IMR-90 (cell line): Measurements from ENCODE around the gene XPNPEP2. TPM values are rescaled to one million over a fixed set of nuclear protein-coding genes. Genes with fewer than 3 reads are reported as not detected.

Experiments used
- ATAC-seq: fragments of 200-7000 bp; cut with Tn5 transposase; 2 replicates; pipeline ENCODE4 v1.9.1; 2020; ENCODE audit warnings: low read depth, mild to moderate bottlenecking, moderate library complexity
- BruUV-seq: library from RNA; stranded (reverse); fragments of 400-500 nt; replicated peaks from 2 replicates; lab custom pipeline; 2021; lab: Mats Ljungman, UMichigan
- CTCF ChIA-PET: fragments of 300-600 bp; formaldehyde crosslinking; extraction: SDS; loops from one replicate; lab custom pipeline; 2021; ENCODE audit warnings: antibody characterized with exemption; lab: Yijun Ruan, JAX
- POLR2A ChIA-PET: fragments of 300-600 bp; sonication (Branson Sonifier 250); formaldehyde crosslinking; loops from one replicate; lab custom pipeline; 2022; ENCODE audit warnings: antibody characterized with exemption; ENCODE audit not compliant: unreplicated experiment; lab: Charles Lee
- DNase-seq: peaks from one replicate; pipeline ENCODE4 v3.0.0; 2013
- H2AFZ ChIP-seq: replicated peaks from 2 replicates; pipeline ENCODE3; 2013; ENCODE audit warnings: low read length, mild to moderate bottlenecking; ENCODE audit not compliant: poor library complexity
- H2AK5ac ChIP-seq: 2 replicates; pipeline ENCODE4 v1.6.1; 2013; ENCODE audit warnings: low read depth, low read length, inconsistent platforms
- H2AK9ac ChIP-seq: replicated peaks from 2 replicates; pipeline ENCODE3; 2013; ENCODE audit warnings: mild to moderate bottlenecking, low read depth, low read length, moderate library complexity; ENCODE audit not compliant: poor library complexity
- H2BK120ac ChIP-seq: 2 replicates; pipeline ENCODE4 v1.6.1; 2013; ENCODE audit warnings: low read depth, low read length, inconsistent platforms
- H2BK15ac ChIP-seq: 3 replicates; pipeline ENCODE4 v1.6.1; 2013; ENCODE audit warnings: low read depth, low read length, inconsistent platforms
- H2BK20ac ChIP-seq: 2 replicates; pipeline ENCODE4 v1.6.1; 2013; ENCODE audit warnings: low read depth, mild to moderate bottlenecking, inconsistent platforms, low read length, moderate library complexity
- H2BK5ac ChIP-seq: 2 replicates; pipeline ENCODE4 v1.6.1; 2013; ENCODE audit warnings: mild to moderate bottlenecking, low read depth, low read length, inconsistent platforms; ENCODE audit not compliant: poor library complexity, severe bottlenecking
- H3K14ac ChIP-seq: replicated peaks from 2 replicates; pipeline ENCODE4 v1.6.1; 2013; ENCODE audit warnings: low read depth, low read length, inconsistent platforms
- H3K18ac ChIP-seq: 2 replicates; pipeline ENCODE4 v1.6.1; 2013; ENCODE audit warnings: low read depth, low read length, control low read depth
- H3K23ac ChIP-seq: 2 replicates; pipeline ENCODE4 v1.6.1; 2013; ENCODE audit warnings: low read depth, low read length, inconsistent platforms
- H3K27ac ChIP-seq: 2 replicates; pipeline ENCODE4 v1.5.1; 2013; ENCODE audit warnings: mild to moderate bottlenecking, control low read depth, low read length; ENCODE audit not compliant: insufficient read depth
- H3K27me3 ChIP-seq: 2 replicates; pipeline ENCODE4 v1.6.1; 2013; ENCODE audit warnings: low read length; ENCODE audit not compliant: control insufficient read depth, insufficient read depth
- H3K36me3 ChIP-seq: 2 replicates; pipeline ENCODE4 v1.6.1; 2013; ENCODE audit warnings: low read length, mixed read lengths; ENCODE audit not compliant: control insufficient read depth, insufficient read depth
- H3K4ac ChIP-seq: 2 replicates; pipeline ENCODE4 v1.6.1; 2013; ENCODE audit warnings: low read depth, low read length, inconsistent platforms
- H3K4me1 ChIP-seq: 2 replicates; pipeline ENCODE4 v1.6.1; 2013; ENCODE audit warnings: low read length, mixed read lengths; ENCODE audit not compliant: control insufficient read depth, insufficient read depth
- H3K4me2 ChIP-seq: 2 replicates; pipeline ENCODE4 v1.6.1; 2013; ENCODE audit warnings: low read depth, mild to moderate bottlenecking, control low read depth, low read length, moderate library complexity
- H3K4me3 ChIP-seq: 2 replicates; pipeline ENCODE4 v1.5.1; 2013; ENCODE audit warnings: low read depth, mild to moderate bottlenecking, control low read depth, low read length, moderate library complexity; ENCODE audit not compliant: insufficient read depth
- H3K56ac ChIP-seq: 2 replicates; pipeline ENCODE4 v1.6.1; 2013; ENCODE audit warnings: low read length, inconsistent platforms; ENCODE audit not compliant: insufficient read depth; ENCODE audit errors: extremely low read depth
- H3K79me1 ChIP-seq, 2 experiments: 2 replicates each; pipeline ENCODE4 v1.6.1; 2013; ENCODE audit warnings: low read length in 2 of 2, inconsistent platforms in 1 of 2, low read depth in 1 of 2
- H3K9ac ChIP-seq: 2 replicates; pipeline ENCODE4 v1.6.1; 2013; ENCODE audit warnings: low read depth, low read length, control low read depth
- H3K9me1 ChIP-seq: 2 replicates; pipeline ENCODE4 v1.6.1; 2013; ENCODE audit warnings: low read length, inconsistent platforms; ENCODE audit not compliant: insufficient read depth
- H3K9me3 ChIP-seq: 2 replicates; pipeline ENCODE4 v1.6.1; 2013; ENCODE audit warnings: low read length; ENCODE audit not compliant: control insufficient read depth, insufficient read depth
- H4K20me1 ChIP-seq: 2 replicates; pipeline ENCODE4 v1.6.1; 2013; ENCODE audit warnings: low read length, inconsistent platforms; ENCODE audit not compliant: insufficient read depth
- H4K5ac ChIP-seq: 2 replicates; pipeline ENCODE4 v1.6.1; 2013; ENCODE audit warnings: mild to moderate bottlenecking, low read depth, low read length, control low read depth
- H4K8ac ChIP-seq, 2 experiments: 2 replicates each; pipeline ENCODE4 v1.6.1; 2013; ENCODE audit warnings: low read depth in 2 of 2, low read length in 2 of 2, control low read depth in 1 of 2, inconsistent platforms in 1 of 2
- H4K91ac ChIP-seq: 2 replicates; pipeline ENCODE4 v1.6.1; 2013; ENCODE audit warnings: low read depth, low read length, inconsistent platforms; ENCODE audit not compliant: insufficient read depth
- CTCF ChIP-seq: conservative IDR thresholded peaks from 2 replicates; pipeline ENCODE4 v1.5.1; 2012; ENCODE audit warnings: mild to moderate bottlenecking, low read depth, low read length, improper control_type of control experiment
- MAZ ChIP-seq: IDR thresholded peaks from 2 replicates; pipeline ENCODE4 v1.6.1; 2012; ENCODE audit warnings: low read depth, mild to moderate bottlenecking, low read length, improper control_type of control experiment, moderate library complexity, borderline replicate concordance
- MXI1 ChIP-seq: IDR thresholded peaks from 2 replicates; pipeline ENCODE4 v1.6.1; 2012; ENCODE audit warnings: low read depth, mild to moderate bottlenecking, low read length, moderate library complexity, borderline replicate concordance
- POLR2A ChIP-seq: IDR thresholded peaks from 2 replicates; pipeline ENCODE4 v1.6.1; 2012; ENCODE audit warnings: mild to moderate bottlenecking, low read depth, low read length
- RAD21 ChIP-seq: IDR thresholded peaks from 2 replicates; pipeline ENCODE4 v1.6.1; 2012; ENCODE audit warnings: low read length, improper control_type of control experiment
- RCOR1 ChIP-seq: IDR thresholded peaks from 2 replicates; pipeline ENCODE4 v1.6.1; 2012; ENCODE audit warnings: mild to moderate bottlenecking, low read length, improper control_type of control experiment; ENCODE audit not compliant: insufficient replicate concordance
- RFX5 ChIP-seq: IDR thresholded peaks from 2 replicates; pipeline ENCODE4 v1.8.0; 2012; ENCODE audit warnings: low read depth, mild to moderate bottlenecking, low read length, moderate library complexity
- WGBS, 2 experiments: methylation state at CpG; one replicate each; pipeline versions ENCODE4 v1.1.5 to v1.1.7; 2013; ENCODE audit warnings: missing lambda C conversion rate in 2 of 2; ENCODE audit not compliant: insufficient read length in 1 of 2; ENCODE audit errors: extremely low coverage in 2 of 2; 5-methylcytosine and 5-hydroxymethylcytosine counted together
- dilution Hi-C: fragments of 300-500 bp; cut with HindIII; formaldehyde crosslinking; loops from one replicate; pipeline ENCODE4 v1.14.3; 2018; ENCODE audit warnings: low sequenced_read_pairs; ENCODE audit not compliant: unreplicated experiment
- in situ Hi-C: fragments of 300-500 bp; cut with MboI; formaldehyde crosslinking; loops from 3 replicates; pipeline ENCODE4 v1.14.3; 2019; ENCODE audit warnings: low sequenced_read_pairs, inconsistent platforms, mixed read lengths
- intact Hi-C: fragments of 100-400 bp; cut with micrococcal nuclease; formaldehyde crosslinking; loops from 2 replicates; pipeline ENCODE4 v1.10.0; 2022
- microRNA-seq, 2 experiments: library from miRNA; stranded (forward) in 1 of 2; unstranded in 1 of 2; fragments of 10-50 nt in 1 of 2; fragments of <30 nt in 1 of 2; gene quantifications in 1 of 2; microRNA quantifications in 1 of 2; one replicate each; pipeline versions ENCODE3 to v1.1.0; 2013 to 2020; ENCODE audit not compliant: insufficient read depth in 1 of 2, insufficient read length in 1 of 2, unreplicated experiment in 1 of 2
- polyA plus RNA-seq, 3 experiments: library from polyadenylated mRNA; depleted of rRNA; stranded (reverse); fragments of >200 nt; gene quantifications; 2 replicates each; pipeline ENCODE4 v1.2.3, GENCODE V29; 2012; ENCODE audit warnings: low replicate concordance in 1 of 3
- small RNA-seq, 5 experiments: library from RNA; depleted of rRNA; stranded (forward); fragments of <200 nt; gene quantifications; one replicate each; pipeline ENCODE3, GENCODE V24; 2012
- total RNA-seq: library from RNA; depleted of rRNA; stranded (reverse); fragments of >200 nt; gene quantifications from 2 replicates; pipeline ENCODE4 v1.2.3, GENCODE V29; 2012; rRNA removed

XPNPEP2 gene
- total and polyA plus RNA-seq, 2 of the 4 experiments (the other 2 are of a cell fraction) = under 0.01 to 0.07 TPM

- Histone ChIP-seq H3K9me3 (peaks cover 3% of the 10 kb centered on the region; the same call in 1 of the 2 replicates), H3K36me3 (peaks cover 4% of the 10 kb centered on the region; the same call in 1 of the 2 replicates), H2BK5ac (no peak overlapping the region), H3K18ac (no peak overlapping the region), H3K27ac (no peak overlapping the region), H3K4ac (no peak overlapping the region), H3K4me3 (no peak overlapping the region), H2AK9ac (no peak overlapping the region), H3K4me1 (no peaks in the 10 kb centered on the region), H3K9me1 (no peaks in the 10 kb centered on the region), H3K79me1 (peaks cover 0 to 8% of the 10 kb centered on the region in 2 experiments; a peak in 1 of 4 replicates), H4K5ac (no peak overlapping the region), H3K23ac (no peak overlapping the region; the same call in 1 of the 2 replicates), H2BK15ac (no peak overlapping the region), H2AK5ac (no peak overlapping the region), H3K27me3 (no peaks in the 10 kb centered on the region; the same call in none of the 2 replicates), H3K14ac (no peak overlapping the region), H2BK120ac (no peak overlapping the region), H2AFZ (no peak overlapping the region), H4K91ac (no peak overlapping the region), H2BK20ac (no peak overlapping the region), H3K4me2 (no peak overlapping the region), H3K9ac (no peak overlapping the region), H4K8ac (no peak overlapping the region), H3K56ac (no peak overlapping the region), H4K20me1 (no peaks in the 10 kb centered on the region)
- no TSS peak for BruUV-seq
- no peak for ATAC-seq
- POLR2A ChIA-PET = no interaction called here
- WGBS, 2 experiments = no CpG with 5 or more reads among the region's 2 CpGs
- no peak for TF ChIP-seq RAD21
- TF ChIP-seq MAZ = no peak
- no peak for TF ChIP-seq POLR2A
- no peak for TF ChIP-seq CTCF
- TF ChIP-seq RCOR1 = no peak
- no peak for TF ChIP-seq MXI1
- no peak for TF ChIP-seq RFX5
- DNase-seq = peak; percentile 33
- CTCF ChIA-PET = no interaction called here
- dilution Hi-C loops = no loop called here
- in situ Hi-C loops = no loop called here
- intact Hi-C loops = no loop called here
Measured at GRCh38 chrX:129818123-129818522, 79.3 kb downstream of the XPNPEP2 start.

Small RNAs within 50 kb of the gene (microRNA-seq; reads per million reads assigned to microRNA genes)
- not detected for gene RF00017 (ENCODE audit: insufficient read depth, insufficient read length)

Small RNAs within 50 kb of the gene (small RNA-seq; reads per million reads assigned to genes)
- 0 reads per million in 5 experiments for gene RF00017

Other genes with a start within 250 kb of the XPNPEP2 start
- 31.0 and 71.4 TPM in 2 replicates for gene SMARCA1, start 215.5 kb upstream of the XPNPEP2 start, total RNA-seq
- gene SMARCA1, start 215.5 kb upstream of the XPNPEP2 start, polyA plus RNA-seq (2012; rRNA removed) = 24.5 and 32.8 TPM in 2 replicates
- gene OCRL, start 198.7 kb upstream of the XPNPEP2 start, total RNA-seq = 18.9 and 20.6 TPM in 2 replicates
- gene OCRL, start 198.7 kb upstream of the XPNPEP2 start, polyA plus RNA-seq (2012; rRNA removed) = 16.3 and 19.4 TPM in 2 replicates
- under 0.01 and 0.18 TPM in 2 replicates for gene APLN, start 84.0 kb upstream of the XPNPEP2 start, total RNA-seq
- gene APLN, start 84.0 kb upstream of the XPNPEP2 start, polyA plus RNA-seq (2012; rRNA removed) = 0.67 and 0.72 TPM in 2 replicates
- not detected in 2 replicates for gene SASH3, start 41.0 kb downstream of the XPNPEP2 start, total RNA-seq
- not detected in 2 replicates for gene SASH3, start 41.0 kb downstream of the XPNPEP2 start, polyA plus RNA-seq (2012; rRNA removed)
- gene ZDHHC9, start 104.9 kb downstream of the XPNPEP2 start, total RNA-seq = 14.2 and 17.7 TPM in 2 replicates
- 25.9 and 28.4 TPM in 2 replicates for gene ZDHHC9, start 104.9 kb downstream of the XPNPEP2 start, polyA plus RNA-seq (2012; rRNA removed)
- gene UTP14A, start 167.2 kb downstream of the XPNPEP2 start, total RNA-seq = 15.2 and 25.3 TPM in 2 replicates
- 11.7 and 13.8 TPM in 2 replicates for gene UTP14A, start 167.2 kb downstream of the XPNPEP2 start, polyA plus RNA-seq (2012; rRNA removed)
- 0.28 and 0.54 TPM in 2 replicates for gene BCORL1, start 243.7 kb downstream of the XPNPEP2 start, total RNA-seq
- gene BCORL1, start 243.7 kb downstream of the XPNPEP2 start, polyA plus RNA-seq (2012; rRNA removed) = 1.6 and 2.1 TPM in 2 replicates